Measurements from ENCODE around the gene CHGA.

CHGA gene

GRCh38 chr14:92930737-92931602 is 8.0 kb downstream of the CHGA start:
- DNase-seq (ENCODE audit: low read depth in 2 of 2), result no peak

- DNase-seq (ENCODE audit: low read depth in 2 of 2), result no peak
Observed at GRCh38 chr14:92931681-92932447, 8.9 kb downstream of the CHGA start.

- no peak for DNase-seq (ENCODE audit: low read depth in 2 of 2)
Observed at GRCh38 chr14:92932448-92933395, 9.8 kb downstream of the CHGA start.

GRCh38 chr14:92933481-92933880 is 10.5 kb downstream of the CHGA start:
- no peak for DNase-seq (ENCODE audit: low read depth in 2 of 2)

GRCh38 chr14:92934196-92935085 is 11.5 kb downstream of the CHGA start:
- DNase-seq (ENCODE audit: low read depth in 2 of 2), result no peak

GRCh38 chr14:92935446-92935845 is 12.5 kb downstream of the CHGA start:
- no peak for DNase-seq (ENCODE audit: low read depth in 2 of 2)

- no peak for DNase-seq (ENCODE audit: low read depth in 2 of 2)
Observed at GRCh38 chr14:92936085-92936484, 13.1 kb downstream of the CHGA start.

GRCh38 chr14:92937051-92937937 is 14.3 kb downstream of the CHGA start:
- no peak for DNase-seq (ENCODE audit: low read depth in 2 of 2)

- no peak for DNase-seq (ENCODE audit: low read depth in 2 of 2)
Observed at GRCh38 chr14:92938235-92938875, 15.4 kb downstream of the CHGA start.

GRCh38 chr14:92938890-92939671 is 16.1 kb downstream of the CHGA start:
- no peak for DNase-seq (ENCODE audit: low read depth in 2 of 2)

GRCh38 chr14:92939699-92940098 is 16.7 kb downstream of the CHGA start:
- DNase-seq (ENCODE audit: low read depth in 2 of 2), result no peak

GRCh38 chr14:92940543-92940942 is 17.6 kb downstream of the CHGA start:
- no peak for DNase-seq (ENCODE audit: low read depth in 2 of 2)

GRCh38 chr14:92941531-92941930 is 18.6 kb downstream of the CHGA start:
- no peak for DNase-seq (ENCODE audit: low read depth in 2 of 2)

GRCh38 chr14:92942136-92942535 is 19.2 kb downstream of the CHGA start:
- DNase-seq (ENCODE audit: low read depth in 2 of 2), result no peak

- no peak for DNase-seq (ENCODE audit: low read depth in 2 of 2)
Observed at GRCh38 chr14:92942576-92942975, 19.6 kb downstream of the CHGA start.

- DNase-seq (ENCODE audit: low read depth in 2 of 2), result no peak
Observed at GRCh38 chr14:92942976-92943710, 20.2 kb downstream of the CHGA start.

- no peak for DNase-seq (ENCODE audit: low read depth in 2 of 2)
Observed at GRCh38 chr14:92943855-92944570, 21.1 kb downstream of the CHGA start.
